Hypothalamus (tissue), 51 donors: ENCODE data around the gene TRAPPC8.
"Not testable (repeated sequence)": the region's sequence is repeated elsewhere in the genome, so short reads cannot be mapped to it uniquely, and the experiment has no call there.

ENCODE experiments used
- DNase-seq, 51 donors: peaks; one replicate each; lab custom pipeline; 2025; lab: John Stamatoyannopoulos, UW

The TRAPPC8 gene, protein sequence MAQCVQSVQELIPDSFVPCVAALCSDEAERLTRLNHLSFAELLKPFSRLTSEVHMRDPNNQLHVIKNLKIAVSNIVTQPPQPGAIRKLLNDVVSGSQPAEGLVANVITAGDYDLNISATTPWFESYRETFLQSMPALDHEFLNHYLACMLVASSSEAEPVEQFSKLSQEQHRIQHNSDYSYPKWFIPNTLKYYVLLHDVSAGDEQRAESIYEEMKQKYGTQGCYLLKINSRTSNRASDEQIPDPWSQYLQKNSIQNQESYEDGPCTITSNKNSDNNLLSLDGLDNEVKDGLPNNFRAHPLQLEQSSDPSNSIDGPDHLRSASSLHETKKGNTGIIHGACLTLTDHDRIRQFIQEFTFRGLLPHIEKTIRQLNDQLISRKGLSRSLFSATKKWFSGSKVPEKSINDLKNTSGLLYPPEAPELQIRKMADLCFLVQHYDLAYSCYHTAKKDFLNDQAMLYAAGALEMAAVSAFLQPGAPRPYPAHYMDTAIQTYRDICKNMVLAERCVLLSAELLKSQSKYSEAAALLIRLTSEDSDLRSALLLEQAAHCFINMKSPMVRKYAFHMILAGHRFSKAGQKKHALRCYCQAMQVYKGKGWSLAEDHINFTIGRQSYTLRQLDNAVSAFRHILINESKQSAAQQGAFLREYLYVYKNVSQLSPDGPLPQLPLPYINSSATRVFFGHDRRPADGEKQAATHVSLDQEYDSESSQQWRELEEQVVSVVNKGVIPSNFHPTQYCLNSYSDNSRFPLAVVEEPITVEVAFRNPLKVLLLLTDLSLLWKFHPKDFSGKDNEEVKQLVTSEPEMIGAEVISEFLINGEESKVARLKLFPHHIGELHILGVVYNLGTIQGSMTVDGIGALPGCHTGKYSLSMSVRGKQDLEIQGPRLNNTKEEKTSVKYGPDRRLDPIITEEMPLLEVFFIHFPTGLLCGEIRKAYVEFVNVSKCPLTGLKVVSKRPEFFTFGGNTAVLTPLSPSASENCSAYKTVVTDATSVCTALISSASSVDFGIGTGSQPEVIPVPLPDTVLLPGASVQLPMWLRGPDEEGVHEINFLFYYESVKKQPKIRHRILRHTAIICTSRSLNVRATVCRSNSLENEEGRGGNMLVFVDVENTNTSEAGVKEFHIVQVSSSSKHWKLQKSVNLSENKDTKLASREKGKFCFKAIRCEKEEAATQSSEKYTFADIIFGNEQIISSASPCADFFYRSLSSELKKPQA (N-terminal part only)

GRCh38 chr18:31942999-31943877 is at the start of gene TRAPPC8:
TRAPPC8 (minus strand) TSS chr18:31943128; CDS start chr18:31942764, 364 bp downstream.
- DNase-seq, result peak; percentile 88 to 100 (median 98)

- peak in 3 of 51 donors; percentile 1 to 3 (median 2) for DNase-seq
These were observed 47.9 kb upstream of the TRAPPC8 start for GRCh38 chr18:31990823-31991222.

DNA sequence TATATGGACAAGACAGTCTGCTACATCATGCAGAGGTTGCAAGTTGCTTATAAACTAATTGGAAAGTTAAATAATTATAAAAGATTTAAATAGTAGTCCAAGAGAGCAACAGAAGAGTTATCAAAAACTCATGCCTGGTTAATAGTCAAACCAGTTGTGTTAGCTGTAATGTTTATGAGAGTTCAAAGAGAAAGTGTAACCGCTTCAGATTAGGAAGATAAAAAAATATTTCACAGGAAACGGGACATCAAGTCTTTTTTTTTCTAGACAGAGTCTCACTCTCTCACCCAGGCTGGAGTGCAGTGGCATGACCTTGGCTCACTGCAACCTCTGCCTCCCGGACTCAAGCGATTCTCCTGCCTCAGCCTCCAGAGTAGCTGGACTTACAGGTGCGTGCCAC is 41.0 kb upstream of the TRAPPC8 start:
- no peak for DNase-seq

- DNase-seq, result no peak
These were observed 40.1 kb upstream of the TRAPPC8 start for GRCh38 chr18:31983020-31983419.

- DNase-seq, result no peak
These were observed 37.9 kb upstream of the TRAPPC8 start for GRCh38 chr18:31980863-31981262.

DNA sequence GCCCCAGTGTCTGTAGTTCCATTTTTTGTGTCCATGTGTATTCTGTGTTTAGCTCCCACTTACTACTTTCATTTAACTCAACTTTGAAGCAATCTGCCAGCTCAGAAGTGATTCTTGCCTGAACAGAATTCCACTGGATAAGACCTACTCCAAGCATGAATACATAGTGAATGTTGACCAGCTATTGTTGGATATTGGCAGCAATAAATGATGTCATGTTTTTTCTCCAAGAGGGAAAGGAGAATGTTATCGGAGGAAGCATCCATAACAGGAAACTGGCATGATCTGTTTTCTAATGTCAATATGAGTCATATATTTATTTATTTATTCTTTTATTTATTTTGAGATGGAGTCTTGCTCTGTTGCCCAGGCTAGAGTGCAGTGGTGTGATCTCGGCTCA is 36.8 kb upstream of the TRAPPC8 start:
- no peak for DNase-seq

- DNase-seq, result no peak
These were observed 35.7 kb upstream of the TRAPPC8 start for GRCh38 chr18:31978616-31979015.

GRCh38 chr18:31977270-31977872 is 34.4 kb upstream of the TRAPPC8 start:
- DNase-seq, result peak in 17 of 51 donors; percentile 1 to 79 (median 15)

GRCh38 chr18:31976242-31976641 is 33.3 kb upstream of the TRAPPC8 start:
- no peak for DNase-seq

GRCh38 chr18:31973929-31974546 is 31.1 kb upstream of the TRAPPC8 start:
- DNase-seq, result no peak

- DNase-seq, result no peak
These were observed 27.7 kb upstream of the TRAPPC8 start for GRCh38 chr18:31970617-31971016.

DNA sequence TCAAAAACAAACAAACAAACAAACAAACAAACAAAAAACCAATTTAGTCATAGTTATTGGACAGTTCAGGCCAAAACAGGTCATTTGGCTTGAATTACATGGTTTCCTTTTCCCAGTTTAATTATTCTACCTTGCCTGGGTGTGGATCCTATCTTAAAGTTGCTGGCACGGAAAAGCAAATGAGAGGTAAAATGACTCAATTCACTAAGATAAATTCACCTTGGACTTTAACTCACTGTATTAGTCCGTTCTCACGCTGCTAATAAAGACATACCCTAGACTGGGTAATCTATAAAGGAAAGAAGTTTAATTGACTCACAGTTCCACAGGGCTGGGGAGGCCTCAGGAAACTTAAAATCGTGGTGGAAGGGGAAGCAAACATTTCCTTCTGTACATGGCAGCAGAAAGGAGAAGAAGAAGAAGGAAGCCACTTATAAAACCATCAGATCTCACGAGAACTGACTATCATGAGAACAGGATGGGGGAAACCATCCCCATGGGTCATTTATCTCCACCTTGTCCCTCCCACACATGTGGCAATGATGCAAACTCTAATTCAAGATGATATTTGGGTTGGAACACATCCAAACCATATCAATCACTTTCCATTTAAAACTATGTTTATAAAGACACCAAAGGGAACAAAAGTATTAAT is 22.5 kb upstream of the TRAPPC8 start:
- DNase-seq, result no peak

DNA sequence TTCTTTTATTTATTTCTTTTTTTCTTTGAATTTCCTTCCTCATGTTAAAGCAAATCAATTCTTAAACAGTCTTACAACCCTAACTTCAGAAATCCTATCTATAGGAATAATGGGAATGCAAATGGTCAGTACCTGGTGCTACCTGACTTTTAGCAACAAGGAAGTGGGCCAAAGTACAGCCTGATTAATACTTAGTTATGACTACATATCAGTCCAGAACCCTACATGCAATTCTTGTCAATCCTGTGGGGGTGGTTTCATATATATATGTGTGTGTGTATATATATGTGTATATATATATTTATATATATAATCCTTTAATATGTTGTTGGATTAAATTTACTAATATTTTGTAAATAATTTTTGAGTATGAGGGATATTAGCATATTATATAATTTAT is 14.8 kb upstream of the TRAPPC8 start:
- DNase-seq, result no peak

GRCh38 chr18:31954349-31954748 is 11.4 kb upstream of the TRAPPC8 start:
- DNase-seq, result no peak

GRCh38 chr18:31953699-31954098 is 10.8 kb upstream of the TRAPPC8 start:
- not testable (repeated sequence) for DNase-seq

DNA sequence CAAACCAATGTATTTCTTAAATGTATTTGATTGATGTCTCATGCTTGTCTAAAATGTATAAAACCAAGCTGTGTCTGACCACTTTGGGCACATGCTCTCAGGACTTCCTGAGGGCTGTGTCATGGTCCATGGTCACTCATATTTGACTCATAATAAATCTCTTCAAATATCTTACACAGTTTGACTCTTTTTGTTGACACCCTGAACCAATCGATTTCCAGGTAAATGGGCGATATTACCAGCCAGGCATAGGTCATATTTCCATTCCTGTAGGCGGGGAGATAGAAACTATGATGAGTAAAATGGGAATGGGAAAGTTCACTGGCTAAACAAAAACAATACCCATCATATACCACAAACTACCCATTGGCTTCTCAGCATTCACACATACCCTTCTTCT is 9.3 kb upstream of the TRAPPC8 start:
- DNase-seq, result no peak

- DNase-seq, result no peak
These were observed 7.7 kb upstream of the TRAPPC8 start for GRCh38 chr18:31950583-31950982.

- not testable (repeated sequence) for DNase-seq
These were observed 5.4 kb upstream of the TRAPPC8 start for GRCh38 chr18:31948349-31948748.
